K562 (cell line): ENCODE measurements around the gene ATP6V1G1. TPM values are rescaled to one million over a fixed set of nuclear protein-coding genes. Genes with fewer than 3 reads are reported as not detected.

Experiments used
- BRD4 ChIP-seq: fragments of 200-600 bp; sonication (generic); IDR thresholded peaks from 2 replicates; pipeline ENCODE4 v1.6.1; 2017; ENCODE audit warnings: inconsistent platforms
- CCAR2 ChIP-seq: fragments of 200-400 bp; formaldehyde crosslinking; IDR thresholded peaks from 2 replicates; pipeline ENCODE4 v1.6.1; 2017; ENCODE audit warnings: mild to moderate bottlenecking, low read depth, low read length
- GABPB2 ChIP-seq: fragments of 250-450 bp; sonication (Bioruptor Pico); conservative IDR thresholded peaks from 2 replicates; pipeline ENCODE4 v1.5.1; 2021; ENCODE audit warnings: mild to moderate bottlenecking
- GATAD2A ChIP-seq: fragments of 450-650 bp; IDR thresholded peaks from 2 replicates; pipeline ENCODE4 v1.6.1; 2017
- L3MBTL2 ChIP-seq: fragments of 450-650 bp; IDR thresholded peaks from 2 replicates; pipeline ENCODE4 v1.6.1; 2016; ENCODE audit warnings: mild to moderate bottlenecking, moderate library complexity
- MCM5 ChIP-seq: fragments of 450-650 bp; IDR thresholded peaks from 2 replicates; pipeline ENCODE4 v1.6.1; 2016; ENCODE audit warnings: low read depth
- MEF2D ChIP-seq: conservative IDR thresholded peaks from 2 replicates; pipeline ENCODE4 v1.6.1; 2016; ENCODE audit warnings: low read depth, missing genetic modification characterization, missing compliant biosample characterization
- MLX ChIP-seq, 2 experiments: fragments of 450-650 bp in 1 of 2; sonication (generic) in 1 of 2; formaldehyde crosslinking; conservative IDR thresholded peaks; 2 replicates each; pipeline versions ENCODE4 v1.4.0 to v1.8.1; 2020 to 2022; ENCODE audit warnings: mild to moderate bottlenecking in 1 of 2, missing genetic modification reagents in 1 of 2
- MXI1 ChIP-seq: IDR thresholded peaks from 2 replicates; pipeline ENCODE4 v1.6.1; 2011; ENCODE audit warnings: low read depth, mild to moderate bottlenecking, improper control_type of control experiment, low read length
- NKRF ChIP-seq: fragments of 450-650 bp; IDR thresholded peaks from 2 replicates; pipeline ENCODE4 v1.6.1; 2016; ENCODE audit warnings: borderline replicate concordance
- PHTF2 ChIP-seq: fragments of 250-450 bp; sonication (Bioruptor Pico); IDR thresholded peaks from 2 replicates; pipeline ENCODE4 v1.5.0; 2021; ENCODE audit warnings: mild to moderate bottlenecking
- POLR2G ChIP-seq: fragments of 200-400 bp; formaldehyde crosslinking; IDR thresholded peaks from 2 replicates; pipeline ENCODE4 v1.6.1; 2017; ENCODE audit warnings: low read depth, mild to moderate bottlenecking, antibody characterized with exemption, low read length, moderate library complexity
- RBBP5 ChIP-seq: fragments of 200-600 bp; sonication (generic); IDR thresholded peaks from 2 replicates; pipeline ENCODE4 v1.6.1; 2012; ENCODE audit warnings: borderline replicate concordance, mild to moderate bottlenecking, low read length, control low read depth, inconsistent platforms; ENCODE audit not compliant: insufficient read depth, poor library complexity, severe bottlenecking
- RBFOX2 ChIP-seq: fragments of 200-400 bp; formaldehyde crosslinking; IDR thresholded peaks from 2 replicates; pipeline ENCODE4 v1.6.1; 2017; ENCODE audit warnings: low read depth, mild to moderate bottlenecking, low read length, moderate library complexity
- RBM25 ChIP-seq: fragments of 200-400 bp; formaldehyde crosslinking; IDR thresholded peaks from 2 replicates; pipeline ENCODE4 v1.6.1; 2018; ENCODE audit warnings: low read length, low read depth, moderate library complexity; ENCODE audit not compliant: severe bottlenecking
- SIX5 ChIP-seq, 2 experiments: IDR thresholded peaks; 2 replicates each; pipeline ENCODE4 v1.6.1; 2011; ENCODE audit warnings: low read length in 2 of 2, borderline replicate concordance in 1 of 2, low read depth in 1 of 2, mild to moderate bottlenecking in 1 of 2, moderate library complexity in 1 of 2; ENCODE audit not compliant: insufficient read depth in 1 of 2
- SMAD2 ChIP-seq: fragments of 150-350 bp; IDR thresholded peaks from 2 replicates; pipeline ENCODE4 v1.6.1; 2014; ENCODE audit warnings: low read depth, mild to moderate bottlenecking, low read length
- SMAD4 ChIP-seq: fragments of 250-450 bp; sonication (Bioruptor Pico); conservative IDR thresholded peaks from 2 replicates; pipeline ENCODE4 v1.8.0; 2021; ENCODE audit warnings: inconsistent platforms, mild to moderate bottlenecking, moderate library complexity
- SMARCC2 ChIP-seq: fragments of 450-650 bp; IDR thresholded peaks from 2 replicates; pipeline ENCODE4 v1.6.1; 2017; ENCODE audit warnings: antibody characterized with exemption, moderate library complexity, mild to moderate bottlenecking, low read depth
- TRIM24 ChIP-seq, 2 experiments: fragments of 450-650 bp; IDR thresholded peaks; 2 replicates each; pipeline ENCODE4 v1.6.1; 2016
- USF2 ChIP-seq: sonication (generic); formaldehyde crosslinking; IDR thresholded peaks from 2 replicates; pipeline ENCODE4 v1.5.0; 2020; ENCODE audit warnings: missing genetic modification reagents
- ZBED1 ChIP-seq: IDR thresholded peaks from 2 replicates; pipeline ENCODE4 v1.6.1; 2014
- ZBTB12 ChIP-seq: fragments of 250-450 bp; sonication (Bioruptor Pico); IDR thresholded peaks from 2 replicates; pipeline ENCODE4 v1.4.0; 2020
- ZNF79 ChIP-seq: fragments of 250-450 bp; sonication (Bioruptor Pico); IDR thresholded peaks from 2 replicates; pipeline ENCODE4 v1.4.0; 2020; ENCODE audit warnings: low read depth, mild to moderate bottlenecking, moderate library complexity
- polyA plus RNA-seq, 8 experiments: library from polyadenylated mRNA; depleted of rRNA in 4 of 8; stranded (reverse) in 5 of 8; unstranded in 3 of 8; fragments of >200 nt; fragmentation: Nextera tagmentation in 2 of 8; fragmentation: Illumina TruSeq in 1 of 8; extraction: Ambion mirVana in 2 of 8; extraction: Trizol in 1 of 8; gene quantifications; 2 replicates each; pipeline versions ENCODE4 v1.2.1 to v1.2.3, GENCODE V29; 2011 to 2014; ENCODE audit warnings: inconsistent platforms in 1 of 8, missing spikeins in 1 of 8
- total RNA-seq, 7 experiments: library from RNA; depleted of rRNA in 6 of 7; stranded (reverse); fragments of >200 nt in 6 of 7; fragmentation: Illumina TruSeq in 2 of 7; extraction: Trizol in 2 of 7; gene quantifications; 2 replicates each; pipeline versions ENCODE4 v1.2.1 to v1.2.3, GENCODE V29; 2011 to 2021; ENCODE audit warnings: low replicate concordance in 1 of 7

Gene ATP6V1G1
- total and polyA plus RNA-seq, 9 of the 15 experiments (the other 6 are each of a cell fraction or from before 2014, with no cell fraction given), result 88.4 to 492 (median 193) TPM

GRCh38 chr9:114551750-114552685 lies 35.6 kb upstream of the ATP6V1G1 start (continued):
- TF ChIP-seq GABPB2 (no peak), MEF2D (peak; percentile 65; the same call in 1 of the 2 replicates), CCAR2 (no peak), ZBED1 (no peak), USF2 (CRISPR knock-in tag) (no peak), ZNF79 (CRISPR knock-in tag) (no peak), L3MBTL2 (0 out of 2 replicates have a peak, but pooled peaks have one; percentile 7), SMAD2 (no peak), RBBP5 (no peak), POLR2G (no peak), MCM5 (no peak), RBFOX2 (no peak), TRIM24 (IDR thresholded peaks at IDR 0.05) (0 out of 4 replicates have a peak, but pooled peaks of 1 of the 2 experiments have one; percentile 26), GATAD2A (no peak), RBM25 (no peak), PHTF2 (CRISPR knock-in tag) (no peak), ZBTB12 (CRISPR knock-in tag) (peak; percentile 48; the same call in 1 of the 2 replicates), BRD4 (no peak), MXI1 (no peak), SIX5 (IDR thresholded peaks at IDR 0.05; ENCODE audit: borderline replicate concordance in 1 of 2, insufficient read depth in 1 of 2, low read depth in 1 of 2, low read length in 2 of 2) (no peak), SMARCC2 (peak; percentile 78; the same call in 1 of the 2 replicates), MLX (CRISPR knock-in tag; conservative IDR thresholded peaks at IDR 0.05) (no peak), SMAD4 (peak; percentile 66; the same call in 1 of the 2 replicates), NKRF (no peak)
